WTC11 (cell line): ENCODE results near the gene EML6. TPM values are rescaled to one million over a fixed set of nuclear protein-coding genes. Genes with fewer than 3 reads are reported as not detected.

Experiments
- ATAC-seq: fragments of 200-7000 bp; cut with Tn5 transposase; 2 replicates; pipeline ENCODE4 v1.10.0; 2021; ENCODE audit warnings: mild to moderate bottlenecking, moderate library complexity
- CTCF ChIA-PET: fragments of 300-600 bp; sonication (Branson Sonifier 250); formaldehyde crosslinking; loops from one replicate; lab custom pipeline; 2021; ENCODE audit warnings: antibody characterized with exemption; lab: Charles Lee
- POLR2A ChIA-PET: fragments of 350-600 bp; sonication (Branson Sonifier 250); formaldehyde crosslinking; loops from one replicate; lab custom pipeline; 2021; ENCODE audit warnings: antibody characterized with exemption; lab: Charles Lee
- DNase-seq: peaks from one replicate; pipeline ENCODE4 v3.0.0; 2021; ENCODE audit warnings: low spot score
- H3K27ac Mint-ChIP-seq: 2 replicates; pipeline ENCODE4 v1.8.0; 2021; ENCODE audit warnings: mixed read lengths
- H3K27me3 Mint-ChIP-seq: 2 replicates; pipeline ENCODE4 v1.8.0; 2021; ENCODE audit warnings: low read depth, mild to moderate bottlenecking, moderate library complexity, mixed read lengths
- H3K36me3 Mint-ChIP-seq: 2 replicates; pipeline ENCODE4 v1.8.0; 2021; ENCODE audit warnings: mixed read lengths
- H3K4me1 Mint-ChIP-seq: 2 replicates; pipeline ENCODE4 v1.8.0; 2022; ENCODE audit warnings: mixed read lengths
- H3K4me3 Mint-ChIP-seq: 2 replicates; pipeline ENCODE4 v1.8.0; 2021; ENCODE audit warnings: mild to moderate bottlenecking, moderate library complexity, mixed read lengths
- H3K9me3 Mint-ChIP-seq: 2 replicates; pipeline ENCODE4 v1.8.0; 2021; ENCODE audit warnings: mixed read lengths
- AR ChIP-seq: fragments of 250-450 bp; sonication (Bioruptor Pico); IDR thresholded peaks from 2 replicates; pipeline ENCODE4 v1.9.0; 2021; ENCODE audit warnings: mild to moderate bottlenecking
- ATF1 ChIP-seq: sonication (generic); formaldehyde crosslinking; IDR thresholded peaks from 2 replicates; pipeline ENCODE4 v1.8.1; 2023; ENCODE audit warnings: mild to moderate bottlenecking, moderate library complexity, missing genetic modification reagents
- CTCF ChIP-seq: fragments of 200-600 bp; IDR thresholded peaks from 2 replicates; pipeline ENCODE4 v1.8.0; 2022; ENCODE audit warnings: antibody characterized with exemption
- EMX1 ChIP-seq: fragments of 250-450 bp; sonication (Bioruptor Pico); IDR thresholded peaks from 2 replicates; pipeline ENCODE4 v1.8.0; 2021; ENCODE audit warnings: mild to moderate bottlenecking
- ETV6 ChIP-seq: sonication (generic); formaldehyde crosslinking; IDR thresholded peaks from 2 replicates; pipeline ENCODE4 v1.8.1; 2022; ENCODE audit warnings: mild to moderate bottlenecking, missing genetic modification reagents
- FOXP4 ChIP-seq: sonication (generic); formaldehyde crosslinking; IDR thresholded peaks from 2 replicates; pipeline ENCODE4 v1.8.0; 2022; ENCODE audit warnings: mild to moderate bottlenecking, missing genetic modification reagents
- GABPB1 ChIP-seq: sonication (generic); formaldehyde crosslinking; IDR thresholded peaks from 2 replicates; pipeline ENCODE4 v1.8.1; 2023; ENCODE audit warnings: mild to moderate bottlenecking, missing genetic modification reagents
- GRHL2 ChIP-seq: fragments of 250-450 bp; sonication (Bioruptor Pico); IDR thresholded peaks from 2 replicates; pipeline ENCODE4 v1.8.0; 2022; ENCODE audit warnings: mild to moderate bottlenecking, moderate library complexity; ENCODE audit not compliant: insufficient replicate concordance, severe bottlenecking
- MAX ChIP-seq: sonication (generic); formaldehyde crosslinking; IDR thresholded peaks from 2 replicates; pipeline ENCODE4 v1.8.0; 2022; ENCODE audit warnings: mild to moderate bottlenecking, missing genetic modification reagents
- RORB ChIP-seq: fragments of 250-450 bp; sonication (Bioruptor Pico); IDR thresholded peaks from 2 replicates; pipeline ENCODE4 v1.9.0; 2021; ENCODE audit warnings: mild to moderate bottlenecking
- TP53 ChIP-seq: sonication (generic); formaldehyde crosslinking; IDR thresholded peaks from 2 replicates; pipeline ENCODE4 v1.8.1; 2023; ENCODE audit warnings: mild to moderate bottlenecking, missing genetic modification reagents
- total RNA-seq: library from RNA; stranded (reverse); gene quantifications from 3 replicates; pipeline ENCODE4 v1.2.3, GENCODE V29; 2021

Gene EML6
- total RNA-seq, 1 experiment from 2014 or later, result 2.1 TPM

- TF ChIP-seq CTCF (peak; percentile 36; the same call in 1 of the 2 replicates), TP53 (CRISPR knock-in tag) (no peak), RORB (no peak), EMX1 (CRISPR knock-in tag) (no peak), ATF1 (CRISPR knock-in tag) (no peak)
Measured at GRCh38 chr2:54773838-54774237, 50.4 kb downstream of the EML6 start (continued).

- no peaks in the 10 kb centered on the region for H3K4me1 Mint-ChIP-seq
Measured at GRCh38 chr2:54775710-54776109, 52.2 kb downstream of the EML6 start.

More at GRCh38 chr2:54775710-54776109, 52.2 kb downstream of the EML6 start:
- ChIA-PET POLR2A (no interaction called here), CTCF (no interaction called here)
- H3K27ac Mint-ChIP-seq, result no peak overlapping the region
- TF ChIP-seq ETV6 (CRISPR knock-in tag) (no peak), EMX1 (CRISPR knock-in tag) (no peak), GRHL2 (CRISPR knock-in tag) (no peak), MAX (CRISPR knock-in tag) (no peak), GABPB1 (no peak), AR (CRISPR knock-in tag) (no peak), TP53 (CRISPR knock-in tag) (no peak), FOXP4 (no peak), CTCF (no peak)
- TF ChIP-seq, all 79 proteins: peak for 0
- H3K9me3 Mint-ChIP-seq, result peaks cover 26% of the 10 kb centered on the region
- DNase-seq, result no peak
- H3K27me3 Mint-ChIP-seq, result no peaks in the 10 kb centered on the region
- no peak overlapping the region for H3K4me3 Mint-ChIP-seq
- peaks cover 3% of the 10 kb centered on the region for H3K36me3 Mint-ChIP-seq
- ATAC-seq, result no peak
